ENCODE measurements around the gene SERPINA12. TPM values are rescaled to one million over a fixed set of nuclear protein-coding genes. Genes with fewer than 3 reads are reported as not detected.
"Not testable (repeated sequence)": the region's sequence is repeated elsewhere in the genome, so short reads cannot be mapped to it uniquely, and the experiment has no call there.

SERPINA12 gene
- polyA plus RNA-seq, 2 donors: not detected

GRCh38 chr14:94521375-94522114 is 12.3 kb upstream of the SERPINA12 start:
- Histone ChIP-seq H3K9me3 (ENCODE audit: control insufficient read depth in 2 of 2, insufficient read depth in 1 of 2, low read depth in 1 of 2, low read length in 1 of 2) (no peaks in the 10 kb centered on the region), H3K27ac (ENCODE audit: low read depth in 2 of 2, low read length in 1 of 2) (no peak overlapping the region), H3K4me3 (ENCODE audit: low read depth in 1 of 2, low read length in 2 of 2) (no peak overlapping the region), H3K27me3 (ENCODE audit: control insufficient read depth in 1 of 2, insufficient read depth in 2 of 2, low read length in 2 of 2) (no peaks in the 10 kb centered on the region), H3K4me1 (ENCODE audit: control insufficient read depth in 2 of 2, insufficient read depth in 2 of 2, low read length in 1 of 2) (no peaks in the 10 kb centered on the region), H3K36me3 (ENCODE audit: control insufficient read depth in 2 of 2, insufficient read depth in 2 of 2, low read length in 1 of 2) (no peaks in the 10 kb centered on the region)
- 62 to 63% methylated on average over 5 of the region's 5 CpGs for WGBS, 2 donors

- no peaks in the 10 kb centered on the region for H3K9me3 ChIP-seq (ENCODE audit: control insufficient read depth in 2 of 2, insufficient read depth in 1 of 2, low read depth in 1 of 2, low read length in 1 of 2)
- H3K27ac ChIP-seq (ENCODE audit: low read depth in 2 of 2, low read length in 1 of 2): no peak overlapping the region
- H3K36me3 ChIP-seq (ENCODE audit: control insufficient read depth in 2 of 2, insufficient read depth in 2 of 2, low read length in 1 of 2): no peaks in the 10 kb centered on the region
- WGBS, 2 donors: 33 to 39% methylated on average over 7 of the region's 7 CpGs
- H3K4me3 ChIP-seq (ENCODE audit: low read depth in 1 of 2, low read length in 2 of 2): no peak overlapping the region
- H3K4me1 ChIP-seq (ENCODE audit: control insufficient read depth in 2 of 2, insufficient read depth in 2 of 2, low read length in 1 of 2): no peaks in the 10 kb centered on the region
- no peaks in the 10 kb centered on the region for H3K27me3 ChIP-seq (ENCODE audit: control insufficient read depth in 1 of 2, insufficient read depth in 2 of 2, low read length in 2 of 2)
These were observed 8.5 kb upstream of the SERPINA12 start for GRCh38 chr14:94517641-94518257.

- no peak overlapping the region for H3K27ac ChIP-seq (ENCODE audit: low read depth in 2 of 2, low read length in 1 of 2)
- 55 to 67% methylated on average over 10 of the region's 10 CpGs for WGBS, 2 donors
These were observed 8.0 kb upstream of the SERPINA12 start for GRCh38 chr14:94517248-94517640.

GRCh38 chr14:94515856-94516255 is 6.6 kb upstream of the SERPINA12 start:
- WGBS, 2 donors: 90 to 94% methylated on average over 6 of the region's 6 CpGs
- no peaks in the 10 kb centered on the region for H3K4me1 ChIP-seq (ENCODE audit: control insufficient read depth in 2 of 2, insufficient read depth in 2 of 2, low read length in 1 of 2)
- no peak overlapping the region for H3K4me3 ChIP-seq (ENCODE audit: low read depth in 1 of 2, low read length in 2 of 2)
- no peak overlapping the region for H3K27ac ChIP-seq (ENCODE audit: low read depth in 2 of 2, low read length in 1 of 2)
- H3K27me3 ChIP-seq (ENCODE audit: control insufficient read depth in 1 of 2, insufficient read depth in 2 of 2, low read length in 2 of 2): no peaks in the 10 kb centered on the region
- H3K36me3 ChIP-seq (ENCODE audit: control insufficient read depth in 2 of 2, insufficient read depth in 2 of 2, low read length in 1 of 2): no peaks in the 10 kb centered on the region
- no peaks in the 10 kb centered on the region for H3K9me3 ChIP-seq (ENCODE audit: control insufficient read depth in 2 of 2, insufficient read depth in 1 of 2, low read depth in 1 of 2, low read length in 1 of 2)

More at GRCh38 chr14:94517248-94517640, 8.0 kb upstream of the SERPINA12 start:
- no peaks in the 10 kb centered on the region for H3K27me3 ChIP-seq (ENCODE audit: control insufficient read depth in 1 of 2, insufficient read depth in 2 of 2, low read length in 2 of 2)
- H3K4me3 ChIP-seq (ENCODE audit: low read depth in 1 of 2, low read length in 2 of 2): no peak overlapping the region
- H3K4me1 ChIP-seq (ENCODE audit: control insufficient read depth in 2 of 2, insufficient read depth in 2 of 2, low read length in 1 of 2): no peaks in the 10 kb centered on the region
- no peaks in the 10 kb centered on the region for H3K9me3 ChIP-seq (ENCODE audit: control insufficient read depth in 2 of 2, insufficient read depth in 1 of 2, low read depth in 1 of 2, low read length in 1 of 2)
- no peaks in the 10 kb centered on the region for H3K36me3 ChIP-seq (ENCODE audit: control insufficient read depth in 2 of 2, insufficient read depth in 2 of 2, low read length in 1 of 2)

GRCh38 chr14:94515426-94515825 is 6.2 kb upstream of the SERPINA12 start:
- no peaks in the 10 kb centered on the region for H3K9me3 ChIP-seq (ENCODE audit: control insufficient read depth in 2 of 2, insufficient read depth in 1 of 2, low read depth in 1 of 2, low read length in 1 of 2)
- no peaks in the 10 kb centered on the region for H3K36me3 ChIP-seq (ENCODE audit: control insufficient read depth in 2 of 2, insufficient read depth in 2 of 2, low read length in 1 of 2)
- 85 to 86% methylated on average over 9 of the region's 9 CpGs for WGBS, 2 donors
- no peak overlapping the region for H3K4me3 ChIP-seq (ENCODE audit: low read depth in 1 of 2, low read length in 2 of 2)
- no peaks in the 10 kb centered on the region for H3K27me3 ChIP-seq (ENCODE audit: control insufficient read depth in 1 of 2, insufficient read depth in 2 of 2, low read length in 2 of 2)
- H3K27ac ChIP-seq (ENCODE audit: low read depth in 2 of 2, low read length in 1 of 2): no peak overlapping the region
- no peaks in the 10 kb centered on the region for H3K4me1 ChIP-seq (ENCODE audit: control insufficient read depth in 2 of 2, insufficient read depth in 2 of 2, low read length in 1 of 2)

- Histone ChIP-seq H3K4me3 (ENCODE audit: low read depth in 1 of 2, low read length in 2 of 2) (no peak overlapping the region), H3K9me3 (ENCODE audit: control insufficient read depth in 2 of 2, insufficient read depth in 1 of 2, low read depth in 1 of 2, low read length in 1 of 2) (no peaks in the 10 kb centered on the region), H3K27me3 (ENCODE audit: control insufficient read depth in 1 of 2, insufficient read depth in 2 of 2, low read length in 2 of 2) (no peaks in the 10 kb centered on the region), H3K36me3 (ENCODE audit: control insufficient read depth in 2 of 2, insufficient read depth in 2 of 2, low read length in 1 of 2) (no peaks in the 10 kb centered on the region), H3K27ac (ENCODE audit: low read depth in 2 of 2, low read length in 1 of 2) (no peak overlapping the region), H3K4me1 (ENCODE audit: control insufficient read depth in 2 of 2, insufficient read depth in 2 of 2, low read length in 1 of 2) (no peaks in the 10 kb centered on the region)
- 74 to 83% methylated on average over 7 of the region's 7 CpGs for WGBS, 2 donors
These were observed 5.1 kb upstream of the SERPINA12 start for GRCh38 chr14:94514351-94514750.

- H3K9me3 ChIP-seq (ENCODE audit: control insufficient read depth in 2 of 2, insufficient read depth in 1 of 2, low read depth in 1 of 2, low read length in 1 of 2); H3K27me3 ChIP-seq (ENCODE audit: control insufficient read depth in 1 of 2, insufficient read depth in 2 of 2, low read length in 2 of 2); H3K36me3 ChIP-seq (ENCODE audit: control insufficient read depth in 2 of 2, insufficient read depth in 2 of 2, low read length in 1 of 2); H3K4me3 ChIP-seq (ENCODE audit: low read depth in 1 of 2, low read length in 2 of 2); H3K4me1 ChIP-seq (ENCODE audit: control insufficient read depth in 2 of 2, insufficient read depth in 2 of 2, low read length in 1 of 2); H3K27ac ChIP-seq (ENCODE audit: low read depth in 2 of 2, low read length in 1 of 2): not testable (repeated sequence)
- whole genome bisulfite sequencing, 2 donors: 79 to 81% methylated on average over 2 of the region's 2 CpGs
These were observed 1.2 kb upstream of the SERPINA12 start for GRCh38 chr14:94510481-94510880.

- Histone ChIP-seq H3K4me1 (ENCODE audit: control insufficient read depth in 2 of 2, insufficient read depth in 2 of 2, low read length in 1 of 2) (no peaks in the 10 kb centered on the region), H3K4me3 (ENCODE audit: low read depth in 1 of 2, low read length in 2 of 2) (no peak overlapping the region), H3K36me3 (ENCODE audit: control insufficient read depth in 2 of 2, insufficient read depth in 2 of 2, low read length in 1 of 2) (no peaks in the 10 kb centered on the region), H3K27me3 (ENCODE audit: control insufficient read depth in 1 of 2, insufficient read depth in 2 of 2, low read length in 2 of 2) (no peaks in the 10 kb centered on the region), H3K27ac (ENCODE audit: low read depth in 2 of 2, low read length in 1 of 2) (no peak overlapping the region), H3K9me3 (ENCODE audit: control insufficient read depth in 2 of 2, insufficient read depth in 1 of 2, low read depth in 1 of 2, low read length in 1 of 2) (no peaks in the 10 kb centered on the region)
- 83 to 86% methylated on average over 8 of the region's 8 CpGs for WGBS, 2 donors
These were observed 3.6 kb downstream of the SERPINA12 start for GRCh38 chr14:94505641-94506040.

GRCh38 chr14:94505206-94505605 is 4.1 kb downstream of the SERPINA12 start:
- 94 to 95% methylated on average over 4 of the region's 4 CpGs for WGBS, 2 donors
- no peaks in the 10 kb centered on the region for H3K4me1 ChIP-seq (ENCODE audit: control insufficient read depth in 2 of 2, insufficient read depth in 2 of 2, low read length in 1 of 2)
- H3K27me3 ChIP-seq (ENCODE audit: control insufficient read depth in 1 of 2, insufficient read depth in 2 of 2, low read length in 2 of 2): no peaks in the 10 kb centered on the region
- no peaks in the 10 kb centered on the region for H3K9me3 ChIP-seq (ENCODE audit: control insufficient read depth in 2 of 2, insufficient read depth in 1 of 2, low read depth in 1 of 2, low read length in 1 of 2)
- no peak overlapping the region for H3K27ac ChIP-seq (ENCODE audit: low read depth in 2 of 2, low read length in 1 of 2)
- no peak overlapping the region for H3K4me3 ChIP-seq (ENCODE audit: low read depth in 1 of 2, low read length in 2 of 2)
- no peaks in the 10 kb centered on the region for H3K36me3 ChIP-seq (ENCODE audit: control insufficient read depth in 2 of 2, insufficient read depth in 2 of 2, low read length in 1 of 2)

All from esophagus (tissue), 2 donors.